ENCODE measurements around the gene PLEKHJ1. TPM values are rescaled to one million over a fixed set of nuclear protein-coding genes. Genes with fewer than 3 reads are reported as not detected.
A peak's percentile ranks its signal among the peaks of the same experiment; 100 is the strongest.

PLEKHJ1 gene
- total RNA-seq, 1 donor from 2014 or later = 104 TPM

GRCh38 chr19:2243274-2244124 lies 7.4 kb upstream of the PLEKHJ1 start:
- H3K36me3 ChIP-seq (ENCODE audit: control insufficient read depth, insufficient read depth, low read length) = no peaks in the 10 kb centered on the region
- TF ChIP-seq, protein P1, sequence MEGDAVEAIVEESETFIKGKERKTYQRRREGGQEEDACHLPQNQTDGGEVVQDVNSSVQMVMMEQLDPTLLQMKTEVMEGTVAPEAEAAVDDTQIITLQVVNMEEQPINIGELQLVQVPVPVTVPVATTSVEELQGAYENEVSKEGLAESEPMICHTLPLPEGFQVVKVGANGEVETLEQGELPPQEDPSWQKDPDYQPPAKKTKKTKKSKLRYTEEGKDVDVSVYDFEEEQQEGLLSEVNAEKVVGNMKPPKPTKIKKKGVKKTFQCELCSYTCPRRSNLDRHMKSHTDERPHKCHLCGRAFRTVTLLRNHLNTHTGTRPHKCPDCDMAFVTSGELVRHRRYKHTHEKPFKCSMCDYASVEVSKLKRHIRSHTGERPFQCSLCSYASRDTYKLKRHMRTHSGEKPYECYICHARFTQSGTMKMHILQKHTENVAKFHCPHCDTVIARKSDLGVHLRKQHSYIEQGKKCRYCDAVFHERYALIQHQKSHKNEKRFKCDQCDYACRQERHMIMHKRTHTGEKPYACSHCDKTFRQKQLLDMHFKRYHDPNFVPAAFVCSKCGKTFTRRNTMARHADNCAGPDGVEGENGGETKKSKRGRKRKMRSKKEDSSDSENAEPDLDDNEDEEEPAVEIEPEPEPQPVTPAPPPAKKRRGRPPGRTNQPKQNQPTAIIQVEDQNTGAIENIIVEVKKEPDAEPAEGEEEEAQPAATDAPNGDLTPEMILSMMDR (IDR thresholded peaks at IDR 0.05; ENCODE audit: insufficient read depth, low read length, poor library complexity, severe bottlenecking) = no peak
- no peaks in the 10 kb centered on the region for H3K27me3 ChIP-seq (ENCODE audit: control insufficient read depth, insufficient read depth, low read length)
- no peak overlapping the region for H3K4me3 ChIP-seq (ENCODE audit: low read depth, low read length)
- DNase-seq (ENCODE audit: low read depth) = no peak

DNA sequence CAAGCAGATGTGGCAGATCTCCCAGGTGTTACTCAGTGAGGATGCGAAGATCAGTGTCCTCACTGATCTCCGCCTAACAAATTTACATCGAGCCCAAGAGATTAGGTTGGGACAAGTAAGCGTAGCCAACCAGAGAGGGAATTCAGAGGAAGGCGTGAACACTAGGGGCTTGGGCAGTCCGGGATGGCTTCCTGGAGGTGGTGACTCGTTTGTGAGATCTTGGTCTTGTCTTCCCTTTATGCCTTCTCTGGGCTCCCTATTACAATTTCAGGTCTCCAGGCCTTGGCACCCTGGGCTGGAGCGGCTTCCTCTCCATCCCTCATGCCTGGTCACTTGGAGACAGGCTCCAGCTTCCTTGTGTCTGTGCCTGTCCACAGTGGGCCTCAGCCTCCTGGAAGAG lies 6.7 kb upstream of the PLEKHJ1 start:
- TF ChIP-seq, protein P1 (IDR thresholded peaks at IDR 0.05; ENCODE audit: insufficient read depth, low read length, poor library complexity, severe bottlenecking) = no peak
- DNase-seq (ENCODE audit: low read depth) = no peak
- Histone ChIP-seq H3K27me3 (ENCODE audit: control insufficient read depth, insufficient read depth, low read length) (no peaks in the 10 kb centered on the region), H3K36me3 (ENCODE audit: control insufficient read depth, insufficient read depth, low read length) (no peaks in the 10 kb centered on the region), H3K4me3 (ENCODE audit: low read depth, low read length) (no peak overlapping the region)

DNA sequence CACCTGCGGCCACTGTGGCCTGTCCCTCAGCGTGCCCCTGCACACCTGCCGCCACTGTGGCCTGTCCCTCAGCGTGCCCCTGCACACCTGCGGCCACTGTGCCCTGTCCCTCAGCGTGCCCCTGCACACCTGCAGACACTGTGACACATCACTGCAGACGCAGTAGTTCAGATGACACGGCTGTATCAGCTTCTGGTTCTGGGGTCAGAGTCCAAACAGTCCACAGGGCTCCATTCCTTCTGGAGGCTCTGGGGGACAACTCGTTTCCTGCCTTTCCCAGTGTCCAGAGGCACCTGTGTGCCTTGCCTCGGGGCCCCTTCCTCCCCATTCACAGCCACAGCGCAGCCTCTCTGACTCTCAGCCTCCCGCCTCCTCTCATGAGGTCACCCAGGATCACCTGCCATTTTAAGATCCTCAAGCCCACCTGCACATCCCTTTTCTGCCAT lies 6.0 kb upstream of the PLEKHJ1 start:
- H3K27me3 ChIP-seq (ENCODE audit: control insufficient read depth, insufficient read depth, low read length) = no peaks in the 10 kb centered on the region
- no peak overlapping the region for H3K4me3 ChIP-seq (ENCODE audit: low read depth, low read length)
- DNase-seq (ENCODE audit: low read depth) = no peak
- no peaks in the 10 kb centered on the region for H3K36me3 ChIP-seq (ENCODE audit: control insufficient read depth, insufficient read depth, low read length)
- TF ChIP-seq, protein P1 (IDR thresholded peaks at IDR 0.05; ENCODE audit: insufficient read depth, low read length, poor library complexity, severe bottlenecking) = no peak

DNA sequence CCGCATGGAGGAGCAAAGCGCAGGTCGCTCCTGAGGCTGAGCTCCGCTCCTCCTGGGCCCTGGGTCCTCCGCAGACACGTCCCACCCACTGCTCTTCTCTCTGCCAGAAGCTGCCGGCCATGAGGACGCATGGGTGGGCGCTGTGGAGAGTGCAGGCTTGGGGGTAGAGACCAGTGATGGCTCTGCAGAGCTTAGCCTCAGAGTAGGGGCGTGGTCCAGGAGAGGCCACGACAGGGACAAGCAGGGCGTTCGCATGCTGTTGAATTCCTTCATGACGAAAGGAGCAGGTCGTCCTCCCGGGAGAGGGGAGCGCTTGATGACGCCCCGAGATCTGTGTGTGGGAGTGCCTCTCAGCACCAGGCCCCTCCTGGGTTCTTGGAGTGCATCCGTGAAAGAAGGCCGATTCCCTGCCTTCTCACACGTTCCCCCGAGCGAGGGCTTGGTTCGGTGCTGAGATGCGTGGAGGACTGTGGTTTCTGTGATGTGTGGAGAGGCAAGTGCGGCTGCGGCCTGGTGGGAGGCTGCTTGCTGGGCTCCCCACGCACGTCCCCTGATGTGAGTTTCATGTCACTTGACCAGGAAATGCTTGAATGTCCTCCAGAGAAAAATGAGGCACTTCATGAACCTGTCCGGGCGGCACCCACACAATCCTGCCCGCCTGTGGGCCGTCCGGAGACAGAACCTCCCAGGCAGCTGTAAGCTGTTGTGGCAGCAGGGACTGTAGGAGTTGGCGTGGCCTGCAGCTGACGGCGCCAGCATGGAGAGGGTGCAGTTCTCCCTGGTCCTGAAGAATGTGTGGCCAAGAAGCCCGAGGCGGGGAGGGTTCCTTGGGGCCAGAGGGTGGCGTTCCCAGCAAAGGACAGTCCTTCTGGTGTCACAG lies 5.0 kb upstream of the PLEKHJ1 start:
- H3K4me3 ChIP-seq (ENCODE audit: low read depth, low read length) = no peak overlapping the region
- H3K27me3 ChIP-seq (ENCODE audit: control insufficient read depth, insufficient read depth, low read length) = no peaks in the 10 kb centered on the region
- no peak for DNase-seq (ENCODE audit: low read depth)
- no peaks in the 10 kb centered on the region for H3K36me3 ChIP-seq (ENCODE audit: control insufficient read depth, insufficient read depth, low read length)
- TF ChIP-seq, protein P1 (IDR thresholded peaks at IDR 0.05; ENCODE audit: insufficient read depth, low read length, poor library complexity, severe bottlenecking) = no peak

GRCh38 chr19:2239771-2240770 lies 3.9 kb upstream of the PLEKHJ1 start:
- DNase-seq (ENCODE audit: low read depth) = no peak
- no peaks in the 10 kb centered on the region for H3K36me3 ChIP-seq (ENCODE audit: control insufficient read depth, insufficient read depth, low read length)
- TF ChIP-seq, protein P1 (IDR thresholded peaks at IDR 0.05; ENCODE audit: insufficient read depth, low read length, poor library complexity, severe bottlenecking) = no peak
- no peaks in the 10 kb centered on the region for H3K27me3 ChIP-seq (ENCODE audit: control insufficient read depth, insufficient read depth, low read length)
- H3K4me3 ChIP-seq (ENCODE audit: low read depth, low read length) = peak overlapping the region; percentile 27

Measured in kidney epithelial cell (primary cell).